GM23338 (cell line): ENCODE data around the gene DAND5.

Experiments used
- CTCF ChIP-seq, 2 experiments: fragments of 200-600 bp in 1 of 2; sonication (generic) in 1 of 2; conservative IDR thresholded peaks; 2 replicates each; pipeline versions ENCODE4 v1.5.1 to v1.6.1; 2016 to 2017; ENCODE audit warnings: antibody characterized with exemption in 2 of 2, low read depth in 2 of 2, mild to moderate bottlenecking in 2 of 2, moderate library complexity in 1 of 2
- POLR2AphosphoS5 ChIP-seq: IDR thresholded peaks from 2 replicates; pipeline ENCODE4 v1.6.1; 2016; ENCODE audit warnings: antibody characterized with exemption, low read depth
- REST ChIP-seq: IDR thresholded peaks from one replicate; pipeline ENCODE4 v1.6.1; 2018; ENCODE audit warnings: antibody characterized with exemption; ENCODE audit not compliant: unreplicated experiment
- STAT1 ChIP-seq: IDR thresholded peaks from one replicate; pipeline ENCODE4 v1.6.1; 2016; ENCODE audit warnings: antibody characterized with exemption; ENCODE audit not compliant: unreplicated experiment

- TF ChIP-seq POLR2AphosphoS5, result no peak
- no peak for TF ChIP-seq CTCF (conservative IDR thresholded peaks at IDR 0.05; ENCODE audit: low read depth in 2 of 2)
- TF ChIP-seq REST, result no peak
- TF ChIP-seq STAT1, result no peak
Measured at GRCh38 chr19:12953799-12954611, 15.4 kb upstream of the DAND5 start.
